ENCODE measurements around the gene KRT35.
"Not testable (repeated sequence)": the region's sequence is repeated elsewhere in the genome, so short reads cannot be mapped to it uniquely, and the experiment has no call there.

The KRT35 gene

DNA sequence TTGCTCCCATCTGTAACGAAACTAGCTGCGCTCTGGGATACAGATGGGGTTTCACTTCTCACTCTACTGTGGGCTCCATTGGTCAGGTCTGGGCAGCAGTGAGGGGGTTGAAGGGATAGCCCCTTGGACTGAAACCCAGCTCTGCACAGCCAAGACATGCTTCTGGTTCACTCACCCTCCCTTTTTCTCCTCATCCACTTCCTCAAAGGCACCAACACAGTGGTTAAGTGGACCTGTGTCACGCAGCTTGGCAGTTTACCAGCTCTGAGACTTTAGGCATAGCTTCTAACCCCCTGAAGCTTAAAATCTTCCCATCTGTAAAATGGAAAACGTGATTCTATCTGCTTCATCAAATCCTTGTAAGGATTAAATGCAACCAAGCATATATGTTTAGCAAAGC lies 28.7 kb downstream of the KRT35 start:
- DNase-seq = no peak

DNA sequence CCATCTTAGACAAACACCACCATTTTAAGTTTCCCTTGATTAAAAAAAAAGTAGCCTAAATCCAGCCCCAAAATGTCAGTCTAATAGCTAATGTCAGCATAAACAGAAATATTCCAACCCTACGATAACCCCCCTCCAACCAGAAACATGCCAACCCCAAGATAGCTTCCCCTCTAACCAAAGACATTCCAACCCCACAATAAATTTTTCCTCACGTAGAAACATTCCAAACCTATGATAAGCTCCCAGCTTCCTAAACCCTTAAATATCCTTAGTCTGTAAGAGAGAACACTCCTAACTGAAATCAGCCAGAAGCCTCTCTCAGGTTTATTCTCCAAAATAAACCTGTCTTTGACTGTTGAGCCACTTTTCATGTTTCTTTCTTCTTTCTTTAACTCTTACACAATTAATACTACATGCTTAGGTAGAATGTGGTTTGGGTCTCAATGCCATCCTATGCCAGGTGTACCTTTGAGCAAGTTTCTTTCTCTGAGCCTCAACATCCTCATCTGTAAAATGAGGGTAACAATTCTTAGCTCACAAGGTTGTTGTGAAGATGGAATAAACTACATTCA lies 29.7 kb downstream of the KRT35 start:
- DNase-seq = no peak

DNA sequence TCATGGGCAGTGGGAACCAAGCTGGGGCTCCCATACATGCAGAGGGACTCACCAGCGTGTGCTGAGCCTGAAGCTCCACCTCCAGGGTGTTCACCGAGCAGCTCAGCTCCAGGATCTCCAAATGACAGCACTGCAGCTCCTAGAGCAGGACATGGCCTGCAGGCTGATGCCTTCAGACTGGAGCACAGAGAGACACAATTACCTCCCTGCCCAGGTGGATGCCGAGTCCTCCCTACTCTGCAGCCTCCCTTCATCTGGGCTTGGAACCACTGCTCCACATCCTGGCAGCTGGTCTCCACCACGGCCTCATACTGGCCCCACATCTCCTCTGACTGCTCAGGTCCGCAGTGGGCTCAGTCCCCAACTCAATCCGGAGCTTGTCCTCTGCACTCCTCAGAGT lies 31.9 kb downstream of the KRT35 start:
- no peak for DNase-seq

DNA sequence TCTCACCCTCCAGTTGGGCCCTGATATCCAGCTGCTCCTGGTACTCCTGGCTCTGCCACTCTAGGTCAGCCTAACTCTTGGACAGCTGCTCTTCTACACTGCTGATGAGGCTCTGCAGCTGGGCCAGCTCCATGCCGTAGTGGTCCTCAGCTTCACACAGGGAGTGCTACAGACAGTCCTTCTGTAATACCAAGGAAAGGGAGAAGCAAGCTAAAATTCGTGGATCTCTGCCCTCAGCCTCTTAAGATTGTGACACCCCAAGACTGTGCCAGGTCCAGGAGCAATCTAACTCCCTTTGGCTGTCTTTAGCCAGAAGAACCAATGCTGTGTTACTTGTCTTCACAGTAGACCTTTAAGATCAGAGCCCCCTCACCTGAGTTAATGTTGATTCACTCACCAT lies 32.4 kb downstream of the KRT35 start:
- DNase-seq = no peak

DNA sequence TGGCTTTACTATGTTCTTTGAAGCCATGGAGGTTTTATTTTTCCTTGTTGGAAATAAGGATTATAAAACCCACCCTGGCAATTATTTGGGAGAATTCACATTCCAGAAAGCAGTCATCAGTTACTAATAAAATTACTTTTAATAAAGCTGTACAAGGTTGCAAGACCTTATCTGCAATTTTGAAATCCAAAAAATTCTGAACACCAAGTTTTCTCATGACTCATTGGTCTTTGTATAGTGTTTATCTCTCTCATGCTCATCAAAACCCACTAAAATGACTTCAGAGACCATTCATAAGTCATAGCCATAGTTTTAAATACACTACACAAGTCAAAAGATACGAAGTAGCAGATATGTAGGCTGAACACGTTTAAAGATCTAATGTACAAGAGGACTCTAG lies 34.1 kb downstream of the KRT35 start:
- no peak for DNase-seq

DNA sequence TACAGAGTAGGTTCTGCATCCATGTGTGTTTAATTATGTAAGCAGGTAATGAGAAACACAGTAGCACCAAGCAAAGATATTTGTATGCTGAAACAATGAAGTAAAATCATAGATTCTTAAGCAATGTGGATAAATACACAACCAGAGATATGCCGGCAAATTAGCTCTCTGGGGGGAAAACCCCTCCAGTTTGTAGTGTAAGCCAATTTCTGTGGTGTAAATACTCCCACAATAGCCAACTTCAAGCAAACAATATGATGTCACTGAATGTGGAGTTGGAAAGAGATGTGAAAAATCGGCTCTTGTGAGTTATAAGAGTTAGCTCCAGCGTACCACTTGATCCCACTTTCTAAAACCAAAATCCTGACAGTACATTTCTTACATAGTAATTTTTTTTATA lies 36.3 kb downstream of the KRT35 start:
- DNase-seq = no peak

DNA sequence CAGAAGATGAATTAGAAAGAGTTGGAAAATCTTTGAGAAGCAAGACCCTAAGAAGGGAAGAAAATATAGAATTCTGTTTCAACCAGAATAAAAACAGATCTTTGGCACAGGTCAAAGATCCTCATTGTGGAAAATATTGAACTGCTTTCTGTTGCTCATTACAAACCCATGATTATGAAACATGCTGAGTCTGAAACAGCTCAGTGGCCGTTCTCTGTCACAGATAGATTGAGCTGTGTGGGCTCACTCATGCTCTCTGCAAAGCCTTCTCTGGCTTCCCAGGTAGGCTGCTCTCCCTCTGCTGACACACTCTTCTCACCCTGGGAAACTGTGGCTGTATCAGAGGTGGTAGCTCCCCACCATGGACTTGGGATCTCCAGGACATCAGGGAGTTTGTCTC lies 36.8 kb downstream of the KRT35 start:
- DNase-seq = no peak

DNA sequence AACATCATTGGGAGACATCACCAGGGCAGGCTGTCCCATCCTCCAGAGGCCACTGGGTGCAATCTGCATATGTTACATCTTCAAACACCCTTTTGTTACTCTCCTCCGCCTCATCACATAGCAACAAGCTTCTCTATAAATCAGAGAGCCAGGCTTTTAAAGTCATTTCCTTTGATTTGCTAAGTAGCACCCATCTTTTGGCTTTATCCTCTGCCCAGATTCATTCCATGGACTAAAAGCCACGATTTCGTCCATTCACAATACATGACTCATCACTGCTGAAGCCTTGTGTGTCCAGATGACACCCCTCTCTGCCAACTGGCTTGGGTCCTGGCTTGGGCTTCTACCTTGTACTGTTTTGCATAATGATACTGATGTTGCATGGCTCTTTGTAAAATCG lies 38.2 kb downstream of the KRT35 start:
- no peak for DNase-seq

DNA sequence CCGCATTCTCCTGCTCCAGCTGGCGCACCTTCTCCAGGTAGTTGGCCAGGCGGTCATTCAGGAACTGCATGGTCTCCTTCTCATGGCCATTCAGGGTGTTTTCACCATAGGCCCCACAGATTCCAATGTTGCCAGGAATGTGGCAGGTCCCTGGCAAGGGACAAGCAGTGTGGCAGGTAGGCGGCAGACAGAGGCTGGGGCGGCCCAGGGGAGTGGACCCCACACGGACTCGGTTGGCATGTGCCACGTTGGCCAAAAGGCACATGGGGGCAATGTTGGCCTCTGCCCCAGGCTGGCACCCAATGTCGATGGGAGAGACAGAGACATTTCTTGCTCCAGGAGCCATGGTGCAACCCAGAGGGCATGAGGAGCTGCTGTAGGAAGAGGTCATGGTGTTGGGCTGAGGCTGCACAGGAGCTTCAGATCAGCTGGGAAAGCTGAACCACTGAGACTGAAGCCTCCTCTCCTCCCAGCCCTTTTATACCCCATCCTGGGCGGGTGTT lies 40.4 kb downstream of the KRT35 start, which contains the start of gene KRT38:
Gene KRT38 (minus strand): TSS at position 453 of the 503 bp plus-strand sequence. CDS start 62 bp downstream, at position 391.
- DNase-seq = no peak

DNA sequence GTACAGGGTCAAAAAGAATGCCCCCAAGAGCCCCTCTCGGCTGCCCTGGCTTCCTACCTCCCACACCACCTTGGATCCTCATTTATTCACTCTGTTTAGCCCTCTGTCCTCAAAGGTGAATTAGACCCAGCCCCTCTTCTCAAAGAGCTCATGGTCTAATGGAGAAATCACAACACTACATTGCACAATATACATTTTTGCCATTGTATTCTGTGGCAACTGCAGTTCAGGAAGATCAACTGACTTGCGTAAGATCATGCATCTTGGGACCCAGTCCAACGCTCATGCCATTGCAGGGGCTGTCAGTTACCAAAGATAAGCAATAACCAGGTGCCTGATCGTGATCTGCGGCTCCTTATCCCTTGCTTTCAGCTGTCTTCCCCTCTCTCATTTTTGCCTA lies 41.6 kb downstream of the KRT35 start:
- no peak for DNase-seq

DNA sequence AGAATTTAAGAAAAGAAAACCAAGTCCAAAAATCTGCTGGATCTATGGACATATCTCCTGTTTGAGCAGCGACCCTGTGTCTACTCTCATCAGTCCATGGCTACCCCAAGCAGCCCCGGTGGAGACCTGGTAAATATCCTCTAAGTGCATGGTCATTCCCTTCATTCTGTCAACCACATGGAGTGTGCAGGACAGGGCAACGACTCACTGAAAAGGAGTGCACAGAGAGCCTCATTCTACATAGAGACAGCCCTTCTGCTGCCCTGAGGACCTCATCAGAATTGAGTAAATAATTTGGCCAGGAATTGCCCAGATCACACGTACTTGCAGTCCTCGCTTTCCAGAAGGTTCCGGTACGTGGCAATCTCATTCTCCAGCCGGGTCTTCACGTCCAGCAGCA lies 43.2 kb downstream of the KRT35 start:
- no peak for DNase-seq

DNA sequence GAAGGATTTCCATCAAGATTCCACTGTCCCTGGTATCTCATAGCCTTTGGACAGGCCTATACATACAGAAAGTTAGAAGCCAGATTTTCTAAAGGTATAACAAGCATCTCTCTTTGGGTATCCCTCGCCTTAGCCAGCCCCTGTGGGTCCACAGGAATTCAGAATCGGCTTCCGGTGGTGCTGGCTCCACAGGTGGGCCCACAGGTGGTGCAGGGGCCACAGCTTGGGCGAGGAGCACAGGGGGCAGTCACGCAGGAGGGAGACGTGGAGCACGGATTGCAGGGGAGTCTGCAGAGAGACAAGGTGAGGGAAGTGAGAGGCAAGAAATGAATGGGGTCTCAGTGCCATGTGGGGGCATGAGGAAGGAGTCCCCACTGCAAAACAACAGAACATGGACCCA lies 43.7 kb downstream of the KRT35 start:
- DNase-seq = no peak

DNA sequence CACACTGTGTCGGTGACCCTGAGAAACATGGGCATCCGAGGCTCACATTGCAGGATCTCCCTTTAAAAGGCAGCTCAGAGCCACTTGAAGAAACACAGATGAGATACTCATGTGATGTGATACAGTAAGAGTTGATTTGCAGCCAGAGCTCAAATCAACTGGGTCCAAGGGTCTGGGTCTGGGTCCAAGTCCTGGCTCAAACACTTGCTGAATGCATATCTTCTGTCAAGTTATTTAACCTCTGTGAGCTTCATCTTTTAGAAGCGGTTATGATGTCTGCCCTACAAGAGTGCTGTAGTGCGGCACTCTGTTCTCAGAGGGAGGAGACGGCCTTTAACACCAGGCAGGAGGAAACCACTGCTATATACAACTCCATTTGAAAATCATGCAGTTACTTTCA lies 46.5 kb downstream of the KRT35 start:
- DNase-seq = no peak

DNA sequence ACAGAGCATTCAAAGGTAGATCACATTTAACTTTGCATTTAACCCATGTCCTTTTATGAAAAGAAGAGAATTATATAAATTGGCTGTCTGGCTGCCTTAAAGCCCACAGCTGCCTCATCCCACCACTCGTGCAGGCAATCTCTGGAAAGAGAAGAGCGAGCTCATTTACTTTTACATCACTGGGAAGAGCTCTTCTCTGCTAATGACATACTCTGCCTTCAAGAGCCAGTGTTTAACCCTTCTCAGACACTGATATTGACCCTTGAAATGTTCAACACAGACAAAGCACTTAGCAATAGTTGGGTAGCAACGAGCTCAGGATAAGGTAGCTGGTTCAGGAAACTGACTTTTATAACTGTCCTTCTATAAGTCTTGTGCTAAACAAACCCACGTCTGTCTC lies 46.9 kb downstream of the KRT35 start:
- DNase-seq = no peak

DNA sequence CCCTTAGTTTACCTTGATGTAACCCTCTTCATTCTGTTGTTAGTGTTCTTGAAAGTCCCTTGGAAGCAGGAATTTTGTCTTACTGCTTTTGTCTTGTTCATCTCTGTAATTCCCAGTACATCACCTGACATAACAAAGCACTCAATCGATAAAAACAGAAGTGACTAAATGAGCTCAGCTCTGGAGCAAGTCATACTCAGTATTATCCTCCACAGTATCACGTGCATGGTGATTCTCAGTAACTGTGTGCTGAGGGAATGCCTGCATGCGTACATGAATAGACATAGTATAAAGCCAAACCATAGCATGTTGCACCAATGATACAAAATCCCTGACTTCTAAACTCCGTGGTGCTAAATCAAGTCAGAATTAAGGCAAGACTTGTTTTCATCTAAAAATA lies 47.4 kb downstream of the KRT35 start:
- DNase-seq = no peak

DNA sequence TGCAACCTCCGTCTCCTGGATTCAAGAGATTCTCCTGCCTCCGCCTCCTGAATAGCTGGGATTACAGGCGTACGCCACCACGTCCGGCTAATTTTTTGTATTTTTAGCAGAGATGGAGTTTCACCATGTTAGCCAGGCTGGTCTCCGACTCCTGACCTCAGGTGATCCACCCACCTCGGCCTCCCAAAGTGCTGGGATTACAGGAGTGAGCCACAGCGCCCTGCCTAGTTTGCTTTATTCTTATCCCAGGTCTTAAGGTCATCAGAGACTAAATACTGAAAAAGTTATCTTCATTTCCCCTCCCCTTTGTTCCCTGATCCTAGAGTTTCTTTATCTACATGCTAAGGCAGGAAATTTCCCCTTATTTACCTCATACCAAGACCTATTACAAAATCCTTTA lies 50.6 kb downstream of the KRT35 start:
- not testable (repeated sequence) for DNase-seq

DNA sequence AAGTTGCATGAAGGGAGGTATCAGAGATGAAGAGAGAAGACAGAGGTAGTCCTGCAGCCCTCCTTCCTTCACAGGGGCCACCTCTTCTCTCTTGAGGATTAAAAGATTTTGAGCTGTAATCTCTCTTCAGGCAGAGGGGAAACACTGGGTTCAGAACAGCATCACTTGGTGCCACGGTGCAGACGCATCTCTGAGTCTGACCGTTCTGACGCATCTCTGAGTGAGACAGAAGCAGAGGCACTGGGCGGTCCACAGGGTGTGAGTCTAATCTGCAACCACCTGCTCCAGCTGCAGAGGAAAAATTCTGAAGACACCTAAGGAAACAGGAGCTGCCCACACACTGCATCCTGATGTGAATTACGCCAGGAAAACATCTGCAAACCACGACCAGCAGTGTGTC lies 51.3 kb downstream of the KRT35 start:
- DNase-seq = no peak

DNA sequence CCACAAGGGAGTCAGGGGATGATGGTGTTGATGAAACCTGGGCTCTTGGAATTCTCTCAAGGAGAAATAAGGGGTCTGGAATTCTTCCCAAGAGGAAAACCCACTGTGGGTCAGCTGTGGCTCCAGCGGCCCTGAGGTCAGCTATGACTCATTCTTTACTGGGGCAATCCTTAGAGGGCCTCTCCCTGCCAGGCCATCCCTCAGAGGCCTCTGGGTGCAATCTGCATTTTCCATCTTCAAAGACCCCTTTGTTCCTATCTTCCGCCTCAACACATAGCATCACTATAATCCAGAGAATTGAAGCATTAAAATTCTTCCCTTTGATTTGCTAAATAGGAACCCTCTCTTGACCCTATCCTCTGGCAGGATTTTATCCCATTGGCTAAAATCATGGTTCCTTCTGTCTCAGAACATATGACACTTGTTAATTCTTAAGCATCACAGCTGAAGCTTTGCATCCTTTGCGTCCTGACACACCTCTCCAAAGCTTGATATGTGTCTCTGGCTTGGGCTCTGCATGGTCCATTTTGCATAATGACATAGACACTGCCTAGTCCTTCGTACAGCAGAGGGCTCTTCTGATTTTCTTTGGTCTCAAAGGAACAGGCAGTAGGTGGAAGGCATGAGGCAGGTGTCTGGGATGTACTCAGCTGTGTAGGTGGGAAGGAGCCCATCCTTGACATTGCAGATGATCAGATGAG lies 52.2 kb downstream of the KRT35 start:
- DNase-seq = no peak

Data from NCI-H146 (cell line).